T47D (cell line): ENCODE measurements around the gene PACSIN2.

ENCODE experiments used
- DNase-seq, 2 experiments: peaks; one replicate each; pipeline versions ENCODE4 v3.0.0 to v3.0.0-alpha.2; 2011 to 2012; ENCODE audit warnings: low read depth in 1 of 2, low spot score in 1 of 2
- JUND ChIP-seq: IDR thresholded peaks from 2 replicates; pipeline ENCODE4 v1.6.1; 2012; ENCODE audit warnings: low read depth
- in situ Hi-C: cut with HindIII; loops from 2 replicates; pipeline ENCODE4 v1.10.0; 2016; ENCODE audit warnings: low sequenced_read_pairs, low pct_unique_long_range_greater_than_20kb

The PACSIN2 gene

DNA sequence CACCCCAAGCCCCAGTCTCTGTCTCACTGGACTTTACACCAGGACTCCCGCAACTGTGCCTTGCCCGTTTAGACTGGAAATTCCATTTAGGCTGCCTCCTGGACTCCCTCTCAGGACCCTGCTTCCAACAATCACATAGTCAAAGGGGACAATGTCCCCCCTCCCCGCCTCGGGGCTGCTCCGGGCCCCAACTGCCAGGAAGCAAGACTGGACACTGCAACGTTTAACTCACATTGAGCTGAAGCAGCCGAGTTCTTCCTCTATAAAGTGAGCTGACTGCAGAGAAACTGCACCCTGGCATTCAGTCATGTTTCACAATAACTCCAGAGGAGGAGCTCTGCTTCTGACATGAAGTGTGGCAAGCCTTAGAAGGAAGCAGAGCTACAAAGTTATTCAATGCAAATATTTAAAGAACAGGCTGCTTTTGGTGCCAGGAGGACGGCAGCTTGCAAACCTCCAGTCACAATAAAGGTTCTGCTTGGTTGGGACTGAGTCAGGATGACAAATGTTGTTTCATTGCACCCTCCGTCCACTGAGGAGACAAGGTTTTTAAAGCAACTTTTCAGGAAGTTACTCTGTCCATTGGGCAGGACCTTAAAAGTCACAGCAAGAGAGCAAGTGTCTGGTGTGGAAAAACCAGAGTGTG lies 19.9 kb downstream of the PACSIN2 start:
- in situ Hi-C loops = no loop called here
- peak; percentile 54 to 96 for DNase-seq
- TF ChIP-seq JUND = no peak

DNA sequence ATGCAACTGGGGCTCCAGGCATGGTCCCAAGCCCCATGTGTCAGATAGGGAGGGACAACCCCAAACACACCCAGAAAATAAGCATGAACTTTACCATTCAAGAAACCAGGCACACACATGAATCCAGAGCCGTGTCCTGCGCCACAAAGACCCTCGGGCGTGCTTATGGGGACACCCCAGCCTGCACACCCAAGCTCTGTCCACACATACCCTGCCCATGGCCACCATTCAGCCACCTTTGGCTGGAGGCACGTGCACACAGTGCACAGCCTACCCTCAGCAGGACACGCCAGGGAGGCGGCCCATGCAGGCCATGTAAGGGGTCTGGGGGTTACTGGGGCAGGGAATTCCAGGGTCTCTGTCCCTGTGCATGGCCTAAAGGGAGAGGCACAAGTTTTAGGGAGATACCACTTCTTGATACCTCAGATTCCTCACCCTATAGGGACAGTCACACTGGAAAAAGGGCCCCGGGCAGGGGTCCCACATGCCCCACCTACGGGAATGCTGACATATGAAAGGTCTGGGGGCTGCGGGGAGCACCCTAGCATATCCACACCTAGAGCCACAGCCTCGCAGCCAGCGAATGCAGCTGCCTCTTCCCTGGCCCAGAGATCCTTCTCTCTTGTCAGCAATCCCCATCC lies 20.6 kb downstream of the PACSIN2 start:
- TF ChIP-seq JUND = no peak
- in situ Hi-C loops = no loop called here

DNA sequence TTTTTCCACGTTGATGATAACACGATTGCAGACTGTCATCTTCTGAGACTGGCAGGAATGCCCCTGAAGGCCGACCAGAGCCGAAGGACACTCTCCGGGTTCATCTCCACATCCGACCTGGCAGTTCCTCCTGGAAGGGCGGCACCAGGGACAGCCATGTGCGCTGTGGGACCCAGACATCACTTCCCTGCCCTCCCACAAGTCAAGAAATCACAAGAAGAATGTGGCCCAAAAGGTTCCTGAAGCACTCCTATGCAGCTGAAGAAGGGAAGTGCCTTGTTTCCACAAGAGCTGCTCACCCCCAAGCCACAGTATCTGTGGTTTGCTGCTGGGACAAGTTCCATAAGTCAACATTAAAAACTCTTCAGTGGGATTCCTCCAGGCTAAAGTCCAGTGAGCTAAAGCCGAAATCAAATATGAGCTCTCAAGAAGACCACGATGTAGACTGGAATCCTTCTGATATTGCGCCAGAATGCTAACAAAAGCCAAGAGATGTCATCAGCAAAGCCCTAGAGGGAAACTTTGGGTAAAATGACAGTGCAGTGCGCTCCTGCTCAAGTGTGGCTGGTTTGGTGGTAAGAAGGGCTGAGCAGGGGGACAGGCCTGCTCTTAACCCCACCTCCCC lies 21.2 kb downstream of the PACSIN2 start:
- peak; percentile 47; the same call in 1 of the 2 replicates for TF ChIP-seq JUND
- DNase-seq = peak in 1 of 2 experiments; percentile 91
- in situ Hi-C loops = no loop called here

More for the DNA sequence above, 20.6 kb downstream of the PACSIN2 start:
- DNase-seq = no peak

DNA sequence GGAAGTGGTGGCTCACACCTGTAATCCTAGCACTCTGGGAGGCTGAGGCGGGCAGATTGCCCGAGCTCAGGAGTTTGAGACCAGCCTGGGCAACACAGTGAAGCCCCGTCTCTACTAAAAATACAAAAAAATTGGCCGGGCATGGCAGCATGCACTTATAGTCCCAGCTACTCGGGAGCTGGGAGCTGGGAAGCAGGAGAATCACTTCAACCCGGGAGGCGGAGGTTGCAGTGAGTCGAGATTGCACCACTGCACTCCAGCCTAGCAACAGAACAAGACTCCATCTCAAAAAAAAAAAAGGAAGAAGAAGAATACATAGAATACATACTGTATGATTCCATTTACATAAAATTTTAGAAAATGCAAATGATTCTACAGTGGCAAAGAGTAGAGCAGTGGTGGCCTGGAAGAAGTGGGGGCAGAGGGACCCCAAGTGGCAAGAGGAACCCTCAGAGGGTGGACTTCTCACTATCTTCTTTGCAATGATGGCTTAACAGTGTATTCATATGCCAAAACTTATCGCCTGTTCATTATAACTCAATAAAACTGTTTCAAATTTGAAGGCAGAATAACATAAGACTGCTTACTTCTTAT lies 22.0 kb downstream of the PACSIN2 start:
- DNase-seq = no peak
- in situ Hi-C loops = no loop called here
- no peak for TF ChIP-seq JUND

DNA sequence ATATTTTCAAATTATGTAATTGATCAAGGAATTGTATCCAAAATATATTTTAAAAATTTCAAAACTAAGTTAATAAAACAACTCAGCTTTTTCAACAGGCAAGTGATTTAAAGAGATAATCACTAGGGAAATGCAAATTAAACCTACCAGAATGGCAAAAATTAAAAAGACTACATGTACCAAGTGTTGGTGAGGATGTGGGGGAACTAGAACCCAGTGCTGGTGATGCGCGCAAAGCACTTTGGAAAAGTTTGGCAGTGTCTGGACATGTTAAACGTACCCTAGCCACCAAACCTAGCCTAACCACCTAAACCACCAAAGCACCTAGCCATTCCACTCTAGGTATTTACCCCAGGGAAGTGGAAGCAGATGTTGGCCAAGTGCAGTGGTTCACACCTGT lies 22.9 kb downstream of the PACSIN2 start:
- TF ChIP-seq JUND = no peak
- in situ Hi-C loops = no loop called here
- DNase-seq = no peak

DNA sequence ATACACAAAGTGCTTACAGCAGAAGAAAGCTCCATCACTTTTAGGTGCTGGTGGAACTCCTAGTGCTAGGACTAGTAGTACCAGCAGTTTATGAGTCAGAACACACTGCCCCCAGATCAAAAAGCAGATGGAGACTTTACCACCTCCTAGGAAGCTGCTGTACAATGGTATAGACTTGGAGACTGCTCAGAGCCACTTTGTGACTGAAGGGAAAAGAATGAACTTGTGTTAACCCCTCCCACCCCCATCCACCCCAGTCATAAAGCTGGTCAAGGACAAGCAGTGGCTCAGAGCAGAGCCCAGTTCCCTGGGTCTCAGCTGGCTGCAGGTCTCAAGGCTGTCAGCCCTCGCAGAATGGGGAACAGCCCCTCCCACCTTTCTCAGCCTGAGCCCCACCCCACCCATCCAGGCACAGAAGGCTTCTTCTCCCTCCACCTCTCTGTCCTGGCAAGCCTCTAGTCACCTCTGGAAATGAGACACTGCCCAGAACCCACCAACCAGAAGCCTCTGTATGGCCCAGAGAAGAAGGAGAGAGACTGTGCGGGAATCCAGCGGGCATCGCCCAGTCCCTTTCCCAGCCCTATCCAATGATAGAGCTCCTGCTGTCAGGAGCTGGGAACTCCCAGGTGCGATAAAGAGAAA lies 23.8 kb downstream of the PACSIN2 start:
- in situ Hi-C loops = no loop called here
- no peak for DNase-seq
- no peak for TF ChIP-seq JUND

DNA sequence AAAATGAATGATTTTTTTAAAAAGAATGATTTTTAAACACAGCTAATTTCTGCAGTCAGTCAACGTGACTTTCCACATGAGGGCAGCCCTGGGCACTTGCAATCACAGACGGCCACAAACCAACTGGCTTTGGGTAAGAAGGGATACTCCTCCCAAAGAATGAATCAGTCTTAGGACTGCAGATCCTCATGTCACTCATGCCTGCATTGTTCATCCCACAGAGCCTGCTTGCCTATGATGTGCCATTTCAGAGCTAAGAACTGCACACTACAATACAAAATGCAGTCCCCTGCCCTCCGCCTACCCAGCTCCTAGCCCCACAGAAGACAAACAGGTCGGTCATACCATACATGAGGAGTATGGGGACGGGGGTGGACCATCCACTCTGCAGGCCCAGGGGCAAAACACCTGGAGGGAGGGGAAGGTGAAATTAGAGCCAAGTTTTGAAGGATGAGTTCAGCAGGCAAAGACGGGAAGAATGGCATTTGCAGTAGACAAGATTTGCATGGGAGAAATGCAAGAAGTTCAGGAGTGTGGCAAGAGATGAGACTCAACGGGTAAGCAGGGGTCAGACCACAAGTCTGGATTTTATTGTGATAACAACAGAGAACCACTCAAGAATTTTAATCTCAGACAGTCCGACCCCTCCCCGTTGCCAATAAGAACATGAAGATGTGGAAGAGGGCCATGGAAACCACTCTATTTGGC lies 24.7 kb downstream of the PACSIN2 start:
- in situ Hi-C loops = no loop called here
- DNase-seq = peak in 1 of 2 experiments; percentile 69
- no peak for TF ChIP-seq JUND

DNA sequence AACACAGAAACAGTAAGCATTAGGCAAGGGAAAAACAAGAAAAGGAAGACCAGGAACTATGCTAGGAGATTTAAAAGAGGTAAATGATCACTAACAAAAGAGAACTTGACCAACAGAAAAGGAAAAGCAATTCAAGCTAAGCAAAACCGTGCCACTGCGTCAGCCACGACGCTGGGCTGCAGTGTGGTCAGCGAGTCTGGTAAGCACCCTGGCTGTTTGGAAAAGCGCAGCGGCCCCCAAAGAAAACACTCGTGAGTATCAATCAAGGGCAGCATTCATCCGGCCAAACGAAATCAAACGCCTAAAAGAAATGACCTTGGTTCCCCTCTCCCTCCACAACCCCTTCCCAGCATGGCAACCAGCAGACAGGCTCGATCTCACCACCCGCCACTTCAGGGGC lies 28.8 kb downstream of the PACSIN2 start:
- DNase-seq = no peak
- in situ Hi-C loops = no loop called here
- no peak for TF ChIP-seq JUND

DNA sequence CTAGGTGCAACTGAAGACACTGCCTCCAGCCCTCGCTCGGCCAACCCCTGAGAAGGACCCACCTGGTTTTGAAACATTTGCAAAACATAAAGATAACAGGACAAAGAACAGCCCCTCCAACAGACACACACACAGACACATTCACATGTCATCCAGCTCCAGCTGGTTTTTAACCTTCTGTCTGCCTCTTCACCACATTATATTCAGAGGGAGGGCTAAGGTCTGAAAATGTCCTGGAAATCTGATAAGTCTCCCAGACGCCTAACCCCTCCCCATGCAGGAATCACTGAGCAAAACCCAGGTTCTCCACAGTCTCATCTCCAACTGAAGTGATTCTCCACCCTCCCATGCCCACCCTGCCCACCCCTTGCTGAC lies 29.4 kb downstream of the PACSIN2 start:
- no peak for TF ChIP-seq JUND
- in situ Hi-C loops = no loop called here

DNA sequence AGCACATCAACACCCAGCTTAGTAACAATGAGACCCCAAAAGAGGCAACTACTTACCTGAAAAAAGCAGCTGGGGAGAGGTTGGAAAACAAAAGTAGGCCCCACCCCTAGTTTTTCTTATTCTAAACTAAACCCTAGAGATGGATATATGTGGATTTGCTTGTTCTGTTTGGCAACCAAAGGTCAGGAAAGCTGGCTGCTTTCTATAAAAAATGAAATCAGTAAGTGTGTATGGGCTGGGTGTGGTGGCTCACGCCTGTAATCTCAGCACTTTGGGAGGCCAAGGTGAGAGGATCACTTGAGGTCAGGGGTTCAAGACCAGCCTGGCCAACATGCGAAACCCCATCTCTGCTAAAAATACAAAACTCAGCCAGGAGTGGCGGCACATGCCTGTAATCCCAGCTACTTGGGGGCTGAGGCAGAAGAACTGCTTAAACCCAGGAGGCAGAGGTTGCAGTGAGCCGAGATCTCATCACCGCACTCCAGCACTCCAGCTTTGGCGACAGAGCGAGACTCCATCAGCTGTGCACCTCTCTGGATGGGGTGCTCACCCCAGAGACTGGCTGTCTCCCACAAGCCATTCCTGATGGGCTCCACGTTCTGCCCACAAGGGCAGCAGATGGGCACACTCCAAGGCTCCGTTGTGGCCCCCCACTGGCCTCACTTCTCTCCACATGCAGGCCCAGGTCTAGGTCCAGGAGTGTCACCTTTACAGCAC lies 30.0 kb downstream of the PACSIN2 start:
- in situ Hi-C loops = no loop called here
- DNase-seq = no peak
- no peak for TF ChIP-seq JUND

More for the DNA sequence above, 29.4 kb downstream of the PACSIN2 start:
- DNase-seq = no peak

DNA sequence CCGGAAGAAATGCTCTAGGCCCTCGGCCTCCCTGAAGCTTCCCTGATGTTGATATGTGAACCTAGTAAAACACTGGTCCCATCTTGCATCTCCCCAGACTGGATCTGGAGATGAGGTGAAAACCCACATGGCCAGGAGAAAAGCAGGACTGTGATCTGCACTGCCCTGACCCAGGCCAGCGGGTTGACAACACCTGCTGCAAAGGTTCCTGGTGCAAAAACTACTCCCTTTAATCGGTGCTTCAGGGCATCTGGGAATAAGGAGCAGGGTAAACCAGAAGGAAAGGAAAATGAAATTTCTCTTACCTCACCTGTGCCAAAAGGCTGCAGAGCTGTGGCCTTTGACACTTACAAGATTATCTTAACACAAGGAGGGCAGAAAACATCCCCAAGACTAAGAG lies 30.6 kb downstream of the PACSIN2 start:
- DNase-seq = no peak
- in situ Hi-C loops = no loop called here
- TF ChIP-seq JUND = no peak
